NCI-H345 treated with DMSO at 0.1 percent for 48 hours (cell line): ENCODE measurements around the gene GRIK4.
"Not testable (repeated sequence)": the region's sequence is repeated elsewhere in the genome, so short reads cannot be mapped to it uniquely, and the experiment has no call there.

Source experiments
- DNase-seq: peaks from one replicate; lab custom pipeline; 2025; ENCODE audit not compliant: unreplicated experiment; lab: John Stamatoyannopoulos, UW

Gene GRIK4

GRCh38 chr11:120599816-120600420 is 88.4 kb downstream of the GRIK4 start:
- DNase-seq: no peak

GRCh38 chr11:120601536-120601935 is 90.0 kb downstream of the GRIK4 start:
- no peak for DNase-seq

- DNase-seq: no peak
Observed at GRCh38 chr11:120603071-120603470, 91.5 kb downstream of the GRIK4 start.

- no peak for DNase-seq
Observed at GRCh38 chr11:120605469-120605868, 93.9 kb downstream of the GRIK4 start.

- no peak for DNase-seq
Observed at GRCh38 chr11:120606211-120607010, 94.9 kb downstream of the GRIK4 start.

GRCh38 chr11:120608061-120608460 is 96.5 kb downstream of the GRIK4 start:
- DNase-seq: no peak

GRCh38 chr11:120608760-120609211 is 97.2 kb downstream of the GRIK4 start:
- no peak for DNase-seq

GRCh38 chr11:120610111-120610510 is 98.6 kb downstream of the GRIK4 start:
- DNase-seq: no peak

- no peak for DNase-seq
Observed at GRCh38 chr11:120611581-120611980, 100.0 kb downstream of the GRIK4 start.

GRCh38 chr11:120612513-120613263 is 101.1 kb downstream of the GRIK4 start:
- no peak for DNase-seq

- DNase-seq: no peak
Observed at GRCh38 chr11:120613264-120614226, 102.0 kb downstream of the GRIK4 start.

GRCh38 chr11:120615391-120615790 is 103.8 kb downstream of the GRIK4 start:
- peak; percentile 16 for DNase-seq

GRCh38 chr11:120618399-120618798 is 106.9 kb downstream of the GRIK4 start:
- no peak for DNase-seq

- no peak for DNase-seq
Observed at GRCh38 chr11:120622189-120622875, 110.8 kb downstream of the GRIK4 start.

GRCh38 chr11:120624992-120625391 is 113.4 kb downstream of the GRIK4 start:
- not testable (repeated sequence) for DNase-seq

- no peak for DNase-seq
Observed at GRCh38 chr11:120625565-120625964, 114.0 kb downstream of the GRIK4 start.

GRCh38 chr11:120626791-120627190 is 115.2 kb downstream of the GRIK4 start:
- no peak for DNase-seq

- no peak for DNase-seq
Observed at GRCh38 chr11:120627327-120628163, 116.0 kb downstream of the GRIK4 start.

- DNase-seq: no peak
Observed at GRCh38 chr11:120629407-120630080, 118.0 kb downstream of the GRIK4 start.
